Measurements from ENCODE around the gene DOCK8. TPM values are rescaled to one million over a fixed set of nuclear protein-coding genes. Genes with fewer than 3 reads are reported as not detected.

The DOCK8 gene
- total RNA-seq, 1 donor from 2014 or later: 4.4 TPM

GRCh38 chr9:296411-296810, 81.7 kb downstream of the DOCK8 start:
- Histone ChIP-seq H3K4me2 (ENCODE audit: low read length) (no peak overlapping the region), H2AFZ (ENCODE audit: low read depth, low read length) (no peak overlapping the region), H3K27me3 (ENCODE audit: insufficient read depth, low read length) (no peaks in the 10 kb centered on the region), H3K36me3 (ENCODE audit: insufficient read depth, low read length) (no peaks in the 10 kb centered on the region), H3K4me3 (ENCODE audit: insufficient read depth, low read depth, low read length) (no peak overlapping the region), H3K9ac (ENCODE audit: low read length) (no peak overlapping the region), H3K9me3 (ENCODE audit: insufficient read depth, low read depth, low read length) (no peaks in the 10 kb centered on the region), H3K27ac (ENCODE audit: low read depth, low read length) (no peak overlapping the region), H3K4me1 (ENCODE audit: insufficient read depth, low read length) (no peaks in the 10 kb centered on the region), H4K20me1 (ENCODE audit: insufficient read depth, low read length) (no peaks in the 10 kb centered on the region), H3K79me2 (ENCODE audit: insufficient read depth, low read length) (no peaks in the 10 kb centered on the region)
- no peak for FAIRE-seq
- H3K9me3 Mint-ChIP-seq (ENCODE audit: unreplicated experiment): no peaks in the 10 kb centered on the region
- peaks cover 3% of the 10 kb centered on the region for H3K4me1 Mint-ChIP-seq (ENCODE audit: low read depth, unreplicated experiment)
- H3K27me3 Mint-ChIP-seq (ENCODE audit: low read depth, unreplicated experiment): no peaks in the 10 kb centered on the region
- no peak for DNase-seq (ENCODE audit: low read depth)
- no peak overlapping the region for H3K27ac Mint-ChIP-seq (ENCODE audit: unreplicated experiment)
- H3K4me3 Mint-ChIP-seq (ENCODE audit: unreplicated experiment): no peak overlapping the region
- H3K36me3 Mint-ChIP-seq (ENCODE audit: low read depth, unreplicated experiment): no peaks in the 10 kb centered on the region
- no peak for TF ChIP-seq EZH2 (IDR thresholded peaks at IDR 0.05; ENCODE audit: insufficient read depth, low read length)
- no peak for TF ChIP-seq CTCF (IDR thresholded peaks at IDR 0.05; ENCODE audit: insufficient read depth, low read depth, low read length)

- no peak overlapping the region for H3K4me3 Mint-ChIP-seq (ENCODE audit: unreplicated experiment)
- Histone ChIP-seq H3K4me1 (ENCODE audit: insufficient read depth, low read length) (no peaks in the 10 kb centered on the region), H3K9me3 (ENCODE audit: insufficient read depth, low read depth, low read length) (no peaks in the 10 kb centered on the region), H4K20me1 (ENCODE audit: insufficient read depth, low read length) (no peaks in the 10 kb centered on the region), H2AFZ (ENCODE audit: low read depth, low read length) (no peak overlapping the region), H3K79me2 (ENCODE audit: insufficient read depth, low read length) (no peaks in the 10 kb centered on the region), H3K9ac (ENCODE audit: low read length) (no peak overlapping the region), H3K4me2 (ENCODE audit: low read length) (no peak overlapping the region), H3K27me3 (ENCODE audit: insufficient read depth, low read length) (no peaks in the 10 kb centered on the region), H3K27ac (ENCODE audit: low read depth, low read length) (no peak overlapping the region), H3K4me3 (ENCODE audit: insufficient read depth, low read depth, low read length) (no peak overlapping the region), H3K36me3 (ENCODE audit: insufficient read depth, low read length) (no peaks in the 10 kb centered on the region)
- DNase-seq (ENCODE audit: low read depth): no peak
- H3K27ac Mint-ChIP-seq (ENCODE audit: unreplicated experiment): no peak overlapping the region
- no peaks in the 10 kb centered on the region for H3K9me3 Mint-ChIP-seq (ENCODE audit: unreplicated experiment)
- H3K27me3 Mint-ChIP-seq (ENCODE audit: low read depth, unreplicated experiment): no peaks in the 10 kb centered on the region
- FAIRE-seq: no peak
- no peaks in the 10 kb centered on the region for H3K36me3 Mint-ChIP-seq (ENCODE audit: low read depth, unreplicated experiment)
- H3K4me1 Mint-ChIP-seq (ENCODE audit: low read depth, unreplicated experiment): peaks cover 3% of the 10 kb centered on the region
- no peak for TF ChIP-seq EZH2 (IDR thresholded peaks at IDR 0.05; ENCODE audit: insufficient read depth, low read length)
- no peak for TF ChIP-seq CTCF (IDR thresholded peaks at IDR 0.05; ENCODE audit: insufficient read depth, low read depth, low read length)
Observed at GRCh38 chr9:297104-297972, 82.7 kb downstream of the DOCK8 start.

GRCh38 chr9:303502-303901, 88.8 kb downstream of the DOCK8 start:
- no peaks in the 10 kb centered on the region for H3K27me3 ChIP-seq (ENCODE audit: insufficient read depth, low read length)
- H4K20me1 ChIP-seq (ENCODE audit: insufficient read depth, low read length): no peaks in the 10 kb centered on the region
- no peak for DNase-seq (ENCODE audit: low read depth)
- H3K27ac Mint-ChIP-seq (ENCODE audit: unreplicated experiment): no peak overlapping the region
- H3K36me3 Mint-ChIP-seq (ENCODE audit: low read depth, unreplicated experiment): no peaks in the 10 kb centered on the region
- no peak for TF ChIP-seq CTCF (IDR thresholded peaks at IDR 0.05; ENCODE audit: insufficient read depth, low read depth, low read length)
- no peak for TF ChIP-seq EZH2 (IDR thresholded peaks at IDR 0.05; ENCODE audit: insufficient read depth, low read length)
- no peak overlapping the region for H3K9ac ChIP-seq (ENCODE audit: low read length)
- H2AFZ ChIP-seq (ENCODE audit: low read depth, low read length): no peak overlapping the region
- H3K27ac ChIP-seq (ENCODE audit: low read depth, low read length): no peak overlapping the region
- FAIRE-seq: no peak
- no peaks in the 10 kb centered on the region for H3K79me2 ChIP-seq (ENCODE audit: insufficient read depth, low read length)
- H3K9me3 Mint-ChIP-seq (ENCODE audit: unreplicated experiment): no peaks in the 10 kb centered on the region
- peaks cover 5% of the 10 kb centered on the region for H3K4me1 Mint-ChIP-seq (ENCODE audit: low read depth, unreplicated experiment)
- no peak overlapping the region for H3K4me2 ChIP-seq (ENCODE audit: low read length)
- no peaks in the 10 kb centered on the region for H3K27me3 Mint-ChIP-seq (ENCODE audit: low read depth, unreplicated experiment)
- no peak overlapping the region for H3K4me3 Mint-ChIP-seq (ENCODE audit: unreplicated experiment)
- no peaks in the 10 kb centered on the region for H3K4me1 ChIP-seq (ENCODE audit: insufficient read depth, low read length)
- no peak overlapping the region for H3K4me3 ChIP-seq (ENCODE audit: insufficient read depth, low read depth, low read length)
- no peaks in the 10 kb centered on the region for H3K36me3 ChIP-seq (ENCODE audit: insufficient read depth, low read length)
- no peaks in the 10 kb centered on the region for H3K9me3 ChIP-seq (ENCODE audit: insufficient read depth, low read depth, low read length)
